NT2/D1 (cell line): ENCODE data around the gene HCFC1R1.
"Not testable (repeated sequence)": the region's sequence is repeated elsewhere in the genome, so short reads cannot be mapped to it uniquely, and the experiment has no call there.

Experiments used
- SUZ12 ChIP-seq: IDR thresholded peaks from 2 replicates; pipeline ENCODE4 v1.6.1; 2011; ENCODE audit not compliant: insufficient read length, insufficient read depth; ENCODE audit errors: extremely low read depth
- YY1 ChIP-seq: IDR thresholded peaks from 2 replicates; pipeline ENCODE4 v1.6.1; 2011; ENCODE audit not compliant: insufficient read length, insufficient read depth

- TF ChIP-seq YY1, SUZ12: not testable (repeated sequence)
These were observed 32.0 kb upstream of the HCFC1R1 start for GRCh38 chr16:3055734-3056115.
